WI38 (cell line): ENCODE measurements around the gene GPX7.
"Not testable (repeated sequence)": the region's sequence is repeated elsewhere in the genome, so short reads cannot be mapped to it uniquely, and the experiment has no call there.

Experiments
- H3K4me3 ChIP-seq: 2 replicates; pipeline ENCODE4 v1.5.1; 2011; ENCODE audit warnings: low read depth, mild to moderate bottlenecking, control low read depth, low read length
- CTCF ChIP-seq: IDR thresholded peaks from 2 replicates; pipeline ENCODE4 v1.5.1; 2012; ENCODE audit warnings: low read depth, mild to moderate bottlenecking, control low read depth, low read length

GPX7 gene

GRCh38 chr1:52574594-52574993 is 27.6 kb upstream of the GPX7 start:
- H3K4me3 ChIP-seq, result no peak overlapping the region
- TF ChIP-seq CTCF, result no peak

GRCh38 chr1:52576074-52576473 is 26.1 kb upstream of the GPX7 start:
- H3K4me3 ChIP-seq, result no peak overlapping the region
- TF ChIP-seq CTCF, result no peak

GRCh38 chr1:52578066-52578465 is 24.1 kb upstream of the GPX7 start:
- not testable (repeated sequence) for H3K4me3 ChIP-seq

GRCh38 chr1:52579415-52579814 is 22.8 kb upstream of the GPX7 start:
- no peak for TF ChIP-seq CTCF
- no peak overlapping the region for H3K4me3 ChIP-seq

GRCh38 chr1:52580283-52580682 is 21.9 kb upstream of the GPX7 start:
- no peak overlapping the region for H3K4me3 ChIP-seq
- no peak for TF ChIP-seq CTCF

GRCh38 chr1:52582116-52582696 is 20.0 kb upstream of the GPX7 start:
- no peak overlapping the region for H3K4me3 ChIP-seq
- TF ChIP-seq CTCF, result no peak

- no peak for TF ChIP-seq CTCF
- H3K4me3 ChIP-seq, result no peak overlapping the region
These were observed 16.7 kb upstream of the GPX7 start for GRCh38 chr1:52585474-52585873.

- no peak overlapping the region for H3K4me3 ChIP-seq
- no peak for TF ChIP-seq CTCF
These were observed 14.1 kb upstream of the GPX7 start for GRCh38 chr1:52588027-52588426.
